Renal pelvis (tissue), 12 donors: Measurements from ENCODE around the gene TOPORS. TPM values are rescaled to one million over a fixed set of nuclear protein-coding genes. Genes with fewer than 3 reads are reported as not detected.
A peak's percentile ranks its signal among the peaks of the same experiment; 100 is the strongest.
"Not testable (repeated sequence)": the region's sequence is repeated elsewhere in the genome, so short reads cannot be mapped to it uniquely, and the experiment has no call there.

Source experiments
- DNase-seq: peaks from one replicate; pipeline ENCODE4 v3.0.0-alpha.2; 2013
- long read RNA-seq, 16 experiments: transcript quantifications; one replicate each; lab custom pipeline, GENCODE V29; 2026
- polyA plus RNA-seq, 3 donors: library from polyadenylated mRNA; unstranded; fragments of 120-200 nt; gene quantifications; one replicate each; pipeline ENCODE4 v1.2.1, GENCODE V29; 2013; ENCODE audit not compliant: insufficient read length in 3 of 3

The TOPORS gene
- polyA plus RNA-seq = 10 to 100 TPM; 25.4 to 32.1 (median 31.1) TPM
- long read RNA-seq, donor 1, full-length matches to known transcripts = 14 of 14 reads
- long read RNA-seq, donor 1, partial matches to known transcripts = 0 of 14 reads
- long read RNA-seq, donor 1, other reads (novel, unspliced or antisense) = 0 of 14 reads
- long read RNA-seq, donor 2, full-length matches to known transcripts = 11 of 17 reads
- long read RNA-seq, donor 2, partial matches to known transcripts = 6 of 17 reads
- long read RNA-seq, donor 2, other reads (novel, unspliced or antisense) = 0 of 17 reads
- long read RNA-seq, donor 3, full-length matches to known transcripts = 10 of 18 reads
- long read RNA-seq, donor 3, partial matches to known transcripts = 8 of 18 reads
- long read RNA-seq, donor 3, other reads (novel, unspliced or antisense) = 0 of 18 reads
- long read RNA-seq, donor 4, full-length matches to known transcripts = 9 of 9 reads
- long read RNA-seq, donor 4, partial matches to known transcripts = 0 of 9 reads
- long read RNA-seq, donor 4, other reads (novel, unspliced or antisense) = 0 of 9 reads
- long read RNA-seq, donor 5, full-length matches to known transcripts = 6 of 6 reads
- long read RNA-seq, donor 5, partial matches to known transcripts = 0 of 6 reads
- long read RNA-seq, donor 5, other reads (novel, unspliced or antisense) = 0 of 6 reads
- long read RNA-seq, donor 6, full-length matches to known transcripts = 21 of 21 reads
- long read RNA-seq, donor 6, partial matches to known transcripts = 0 of 21 reads
- long read RNA-seq, donor 6, other reads (novel, unspliced or antisense) = 0 of 21 reads
- long read RNA-seq, donor 7, full-length matches to known transcripts = 6 of 12 reads
- long read RNA-seq, donor 7, partial matches to known transcripts = 6 of 12 reads
- long read RNA-seq, donor 7, other reads (novel, unspliced or antisense) = 0 of 12 reads
- long read RNA-seq, donor 8, full-length matches to known transcripts = 11 of 11 reads
- long read RNA-seq, donor 8, partial matches to known transcripts = 0 of 11 reads
- long read RNA-seq, donor 8, other reads (novel, unspliced or antisense) = 0 of 11 reads
- long read RNA-seq, donor 9, full-length matches to known transcripts = 13 of 106 reads
- long read RNA-seq, donor 9, partial matches to known transcripts = 93 of 106 reads
- long read RNA-seq, donor 9, other reads (novel, unspliced or antisense) = 0 of 106 reads
- long read RNA-seq, donor 10, full-length matches to known transcripts = 10 of 10 reads
- long read RNA-seq, donor 10, partial matches to known transcripts = 0 of 10 reads
- long read RNA-seq, donor 10, other reads (novel, unspliced or antisense) = 0 of 10 reads
- long read RNA-seq, donor 11, full-length matches to known transcripts = 8 of 8 reads
- long read RNA-seq, donor 11, partial matches to known transcripts = 0 of 8 reads
- long read RNA-seq, donor 11, other reads (novel, unspliced or antisense) = 0 of 8 reads
- long read RNA-seq, donor 12, full-length matches to known transcripts = 11 of 11 reads
- long read RNA-seq, donor 12, partial matches to known transcripts = 0 of 11 reads
- long read RNA-seq, donor 12, other reads (novel, unspliced or antisense) = 0 of 11 reads
- long read RNA-seq, donor 13, full-length matches to known transcripts = 9 of 9 reads
- long read RNA-seq, donor 13, partial matches to known transcripts = 0 of 9 reads
- long read RNA-seq, donor 13, other reads (novel, unspliced or antisense) = 0 of 9 reads
- long read RNA-seq, donor 14 = 0 reads
- long read RNA-seq, donor 15, full-length matches to known transcripts = 19 of 26 reads
- long read RNA-seq, donor 15, partial matches to known transcripts = 7 of 26 reads
- long read RNA-seq, donor 15, other reads (novel, unspliced or antisense) = 0 of 26 reads
- long read RNA-seq, donor 16, full-length matches to known transcripts = 11 of 20 reads
- long read RNA-seq, donor 16, partial matches to known transcripts = 9 of 20 reads
- long read RNA-seq, donor 16, other reads (novel, unspliced or antisense) = 0 of 20 reads

DNA sequence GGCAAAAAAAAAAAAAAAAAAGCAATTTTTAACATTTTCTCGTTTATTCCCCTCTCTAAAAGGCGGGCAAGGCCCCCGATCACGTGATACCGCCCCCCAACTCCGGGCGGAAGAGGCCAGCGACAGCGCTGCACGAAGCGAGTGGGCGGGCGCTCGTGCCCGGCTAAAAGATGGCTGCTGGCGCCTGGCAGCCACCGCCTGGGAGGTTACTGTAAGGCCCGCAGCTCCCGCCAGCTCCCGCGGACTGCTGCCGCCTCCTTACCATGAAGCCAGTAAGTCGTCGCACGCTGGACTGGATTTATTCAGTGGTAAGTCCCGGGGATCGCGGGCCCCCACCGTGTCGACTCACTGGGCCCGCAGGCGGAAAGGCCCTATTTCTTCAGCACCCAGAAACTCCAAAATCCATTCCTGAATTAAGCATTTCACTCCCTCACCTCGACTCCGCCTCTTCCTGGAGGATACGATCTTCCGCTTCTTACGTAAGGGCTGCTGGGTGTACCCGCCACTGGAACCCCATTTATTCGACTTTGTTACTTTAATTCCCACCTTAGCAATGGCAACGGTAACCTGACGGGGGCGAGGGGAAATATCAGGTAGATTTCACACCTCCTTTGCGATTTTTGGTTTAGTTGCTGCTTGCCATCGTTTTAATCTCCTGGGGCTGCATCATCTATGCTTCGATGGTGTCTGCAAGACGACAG lies at the start of gene TOPORS, which contains the start of gene SMIM27:
TSS of gene TOPORS (minus strand) at position 415 of the 701 bp plus-strand sequence. CDS start at position 265, 150 bp downstream.
TSS of gene SMIM27 (plus strand) at position 156 of the 701 bp plus-strand sequence. CDS start at position 264, 108 bp downstream.
- DNase-seq = peak; percentile 92

GRCh38 chr9:32599021-32599420 lies 46.6 kb upstream of the TOPORS start:
- not testable (repeated sequence) for DNase-seq

GRCh38 chr9:32596936-32597335 lies 44.5 kb upstream of the TOPORS start:
- DNase-seq = no peak

DNA sequence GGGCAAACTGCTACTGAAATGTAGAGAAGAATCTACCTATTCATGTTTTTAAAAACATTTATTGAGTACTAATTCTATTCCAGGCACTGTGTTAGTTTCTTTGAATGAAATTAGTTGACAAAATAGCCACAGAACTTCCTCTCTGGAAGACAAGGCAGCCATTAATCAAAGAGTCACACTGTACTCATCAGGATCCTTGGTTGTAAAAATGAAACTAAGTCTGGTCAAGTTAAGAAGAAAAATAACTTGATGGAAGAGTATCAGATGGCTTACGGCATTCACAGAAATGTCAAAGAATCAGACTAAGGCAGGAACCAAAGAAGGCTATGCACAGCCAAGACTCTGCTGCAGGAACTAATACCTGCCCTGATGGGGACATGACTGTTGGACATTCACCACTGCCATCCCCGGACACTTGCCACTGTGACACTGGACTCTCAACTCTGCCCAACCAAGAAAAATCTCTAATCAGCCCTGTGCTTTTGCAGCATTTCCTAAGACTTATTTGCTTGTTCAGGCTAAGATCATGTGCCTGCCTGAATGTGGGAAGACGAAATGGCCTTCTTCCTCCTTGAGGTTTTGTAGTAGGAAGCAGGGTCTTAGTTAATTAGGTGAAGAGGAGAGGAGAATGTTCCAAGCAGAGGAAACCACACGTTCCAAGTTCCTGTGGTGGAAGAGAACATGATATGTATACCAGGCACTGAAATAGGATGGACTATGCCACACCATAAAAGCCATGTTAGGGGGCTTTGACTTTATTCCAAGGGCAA lies 43.9 kb upstream of the TOPORS start:
- no peak for DNase-seq

- DNase-seq = no peak
Observed at GRCh38 chr9:32590898-32591297, 38.5 kb upstream of the TOPORS start.

- DNase-seq = no peak
Observed at GRCh38 chr9:32590476-32590875, 38.1 kb upstream of the TOPORS start.

DNA sequence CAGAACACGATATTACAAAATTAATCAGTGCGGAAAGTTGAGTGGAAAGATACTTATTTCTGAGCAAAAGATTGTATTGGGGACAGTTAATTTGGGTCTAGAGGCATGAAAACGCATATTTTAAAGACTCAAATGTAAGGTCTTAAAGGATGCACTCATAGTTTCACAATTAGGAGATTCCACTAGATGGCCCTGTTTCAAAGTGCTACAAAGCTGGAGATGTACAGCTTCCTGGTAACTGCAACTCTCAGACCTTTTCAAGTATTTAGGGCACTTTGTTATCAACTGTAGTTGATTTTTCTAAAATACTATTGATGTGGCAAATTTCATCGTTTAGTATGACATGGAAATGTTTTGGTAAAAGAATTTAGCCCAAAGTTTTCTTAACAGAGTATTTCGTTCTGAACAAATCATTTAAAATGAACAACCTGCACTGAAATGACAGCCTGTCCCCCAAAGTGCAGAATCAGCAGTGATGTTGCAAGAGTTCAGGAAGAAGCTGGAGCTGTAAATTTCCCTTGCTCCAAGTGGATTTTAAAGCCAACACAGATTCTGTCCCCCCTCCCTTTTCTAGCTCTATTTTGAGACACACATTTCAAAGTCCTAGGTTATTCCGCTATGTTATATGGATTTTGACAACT lies 36.8 kb upstream of the TOPORS start:
- peak; percentile 36 for DNase-seq

- DNase-seq = no peak
Observed at GRCh38 chr9:32587901-32588300, 35.5 kb upstream of the TOPORS start.

DNA sequence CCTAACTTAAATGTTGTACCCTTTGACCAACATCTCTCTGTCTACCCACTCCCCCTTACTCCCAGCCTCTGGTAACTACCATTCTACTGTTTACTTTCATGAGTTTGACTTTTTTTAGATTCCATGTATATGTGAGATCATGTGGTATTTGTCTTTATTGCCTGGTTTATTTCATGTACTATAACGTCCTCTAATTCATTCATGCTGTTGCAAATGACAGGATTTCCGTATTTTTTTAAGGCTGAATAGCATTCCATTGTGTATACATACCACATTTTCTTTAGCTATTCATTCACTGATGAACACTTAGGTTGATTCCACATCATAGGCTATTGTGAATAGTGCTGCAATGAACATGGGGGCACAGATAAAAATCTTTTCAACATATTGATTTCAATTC lies 32.4 kb upstream of the TOPORS start:
- DNase-seq = no peak

- DNase-seq = peak; percentile 70
Observed at GRCh38 chr9:32581512-32582143, 29.2 kb upstream of the TOPORS start.

- DNase-seq = no peak
Observed at GRCh38 chr9:32580631-32581300, 28.4 kb upstream of the TOPORS start.

GRCh38 chr9:32579706-32580331 lies 27.4 kb upstream of the TOPORS start:
- DNase-seq = peak; percentile 47

DNA sequence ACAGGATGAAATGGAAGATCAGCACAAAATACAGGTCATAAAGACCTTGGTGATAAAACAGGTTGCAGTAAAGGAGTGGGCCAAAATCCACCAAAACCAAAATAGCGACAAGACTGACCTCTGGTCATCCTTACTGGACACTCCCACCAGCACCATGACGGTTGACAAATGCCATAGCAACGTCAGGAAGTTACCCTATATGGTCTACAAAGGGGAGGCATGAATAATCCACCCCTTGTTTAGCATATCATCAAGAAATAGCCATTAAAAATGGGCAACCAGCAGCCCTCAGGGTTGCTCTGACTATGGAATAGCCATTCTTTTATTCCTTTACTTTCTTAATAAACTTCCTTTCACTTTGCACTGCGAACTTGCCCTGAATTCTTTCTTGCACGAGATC lies 26.6 kb upstream of the TOPORS start:
- no peak for DNase-seq

GRCh38 chr9:32577316-32577715 lies 24.9 kb upstream of the TOPORS start:
- no peak for DNase-seq

DNA sequence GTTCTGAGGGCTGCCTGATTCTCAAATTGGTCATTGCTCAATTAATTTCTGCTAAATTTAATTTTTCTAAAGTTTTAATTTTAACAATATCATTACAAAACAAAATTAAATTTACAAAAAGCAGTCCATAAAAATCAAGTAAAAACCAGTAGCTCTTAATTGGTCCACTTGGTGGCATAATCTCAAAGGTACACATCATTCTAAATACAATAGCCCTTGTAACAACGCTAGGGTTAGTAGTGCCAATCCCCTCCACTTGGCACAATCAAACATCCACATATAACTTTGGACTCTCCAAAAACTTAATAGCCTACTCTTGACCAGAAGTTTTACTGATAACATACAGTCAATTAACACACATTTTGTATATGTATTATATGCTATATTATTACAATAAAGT lies 22.5 kb upstream of the TOPORS start:
- no peak for DNase-seq

GRCh38 chr9:32573821-32574220 lies 21.4 kb upstream of the TOPORS start:
- no peak for DNase-seq
